MCF 10A (cell line): ENCODE data around the gene KCNG2. TPM values are rescaled to one million over a fixed set of nuclear protein-coding genes. Genes with fewer than 3 reads are reported as not detected.

Experiments used
- BruUV-seq: library from RNA; stranded (reverse); fragments of 400-500 nt; replicated peaks from 2 replicates; lab custom pipeline; 2021; lab: Mats Ljungman, UMichigan
- CTCF ChIA-PET: fragments of 300-600 bp; sonication (Branson Sonifier 250); formaldehyde crosslinking; extraction: SDS; loops from one replicate; lab custom pipeline; 2021; ENCODE audit warnings: antibody characterized with exemption, inconsistent platforms; lab: Yijun Ruan, JAX
- POLR2A ChIA-PET: fragments of 300-600, 350-650 bp; sonication (Branson Sonifier 250); formaldehyde crosslinking; extraction: SDS; loops from one replicate; lab custom pipeline; 2020; ENCODE audit warnings: antibody characterized with exemption, inconsistent platforms; lab: Yijun Ruan, JAX
- DNase-seq: peaks from one replicate; pipeline ENCODE4 v3.0.0-alpha.2; 2018; ENCODE audit not compliant: unreplicated experiment
- H3K27ac Mint-ChIP-seq: one replicate; pipeline ENCODE4 v1.8.0; 2022; ENCODE audit warnings: mild to moderate bottlenecking, low read depth, mixed read lengths; ENCODE audit not compliant: unreplicated experiment
- H3K27me3 Mint-ChIP-seq: one replicate; pipeline ENCODE4 v1.8.0; 2022; ENCODE audit warnings: mixed read lengths; ENCODE audit not compliant: insufficient read depth, unreplicated experiment
- H3K36me3 Mint-ChIP-seq: one replicate; pipeline ENCODE4 v1.8.0; 2022; ENCODE audit warnings: mild to moderate bottlenecking, moderate library complexity, mixed read lengths; ENCODE audit not compliant: insufficient read depth, unreplicated experiment
- H3K4me1 Mint-ChIP-seq: one replicate; pipeline ENCODE4 v1.8.0; 2022; ENCODE audit warnings: mixed read lengths; ENCODE audit not compliant: insufficient read depth, unreplicated experiment
- H3K4me3 Mint-ChIP-seq: one replicate; pipeline ENCODE4 v1.8.0; 2022; ENCODE audit warnings: mild to moderate bottlenecking, moderate library complexity, mixed read lengths; ENCODE audit not compliant: unreplicated experiment
- H3K9me3 Mint-ChIP-seq: one replicate; pipeline ENCODE4 v1.8.0; 2022; ENCODE audit warnings: mixed read lengths; ENCODE audit not compliant: unreplicated experiment
- CTCF ChIP-seq: fragments of 200-600 bp; IDR thresholded peaks from one replicate; pipeline ENCODE4 v1.8.0; 2022; ENCODE audit warnings: antibody characterized with exemption, mild to moderate bottlenecking; ENCODE audit not compliant: unreplicated experiment
- intact Hi-C: fragments of 100-400 bp; cut with micrococcal nuclease; formaldehyde crosslinking; loops from 2 replicates; pipeline ENCODE4 v1.14.1; 2022
- total RNA-seq: library from RNA; stranded (reverse); gene quantifications from 2 replicates; pipeline ENCODE4 v1.2.3, GENCODE V29; 2022

The KCNG2 gene
- total RNA-seq, 1 experiment from 2014 or later: not detected

GRCh38 chr18:79941473-79942119 lies 143.9 kb downstream of the KCNG2 start:
- DNase-seq: no peak
- Mint-ChIP-seq H3K4me3 (no peak overlapping the region), H3K27me3 (no peaks in the 10 kb centered on the region), H3K27ac (no peak overlapping the region), H3K4me1 (peaks cover 6% of the 10 kb centered on the region), H3K36me3 (peaks cover 18% of the 10 kb centered on the region), H3K9me3 (no peaks in the 10 kb centered on the region)
- no peak for TF ChIP-seq CTCF
- CTCF ChIA-PET: interaction anchor here (0.6 kb wide), 1 partner anchor 205 kb away, joined by 3 read pairs; no protein-coding TSS in a partner anchor
- intact Hi-C loops: no loop called here
- POLR2A ChIA-PET: no interaction called here
- no TSS peak for BruUV-seq

GRCh38 chr18:79942211-79942610 lies 144.5 kb downstream of the KCNG2 start:
- Mint-ChIP-seq H3K4me3 (no peak overlapping the region), H3K9me3 (no peaks in the 10 kb centered on the region), H3K27me3 (no peaks in the 10 kb centered on the region), H3K27ac (no peak overlapping the region), H3K4me1 (peaks cover 6% of the 10 kb centered on the region), H3K36me3 (peaks cover 23% of the 10 kb centered on the region)
- no peak for TF ChIP-seq CTCF
- no TSS peak for BruUV-seq
- no peak for DNase-seq
- ChIA-PET POLR2A (no interaction called here), CTCF (no interaction called here)
- intact Hi-C loops: no loop called here

DNA sequence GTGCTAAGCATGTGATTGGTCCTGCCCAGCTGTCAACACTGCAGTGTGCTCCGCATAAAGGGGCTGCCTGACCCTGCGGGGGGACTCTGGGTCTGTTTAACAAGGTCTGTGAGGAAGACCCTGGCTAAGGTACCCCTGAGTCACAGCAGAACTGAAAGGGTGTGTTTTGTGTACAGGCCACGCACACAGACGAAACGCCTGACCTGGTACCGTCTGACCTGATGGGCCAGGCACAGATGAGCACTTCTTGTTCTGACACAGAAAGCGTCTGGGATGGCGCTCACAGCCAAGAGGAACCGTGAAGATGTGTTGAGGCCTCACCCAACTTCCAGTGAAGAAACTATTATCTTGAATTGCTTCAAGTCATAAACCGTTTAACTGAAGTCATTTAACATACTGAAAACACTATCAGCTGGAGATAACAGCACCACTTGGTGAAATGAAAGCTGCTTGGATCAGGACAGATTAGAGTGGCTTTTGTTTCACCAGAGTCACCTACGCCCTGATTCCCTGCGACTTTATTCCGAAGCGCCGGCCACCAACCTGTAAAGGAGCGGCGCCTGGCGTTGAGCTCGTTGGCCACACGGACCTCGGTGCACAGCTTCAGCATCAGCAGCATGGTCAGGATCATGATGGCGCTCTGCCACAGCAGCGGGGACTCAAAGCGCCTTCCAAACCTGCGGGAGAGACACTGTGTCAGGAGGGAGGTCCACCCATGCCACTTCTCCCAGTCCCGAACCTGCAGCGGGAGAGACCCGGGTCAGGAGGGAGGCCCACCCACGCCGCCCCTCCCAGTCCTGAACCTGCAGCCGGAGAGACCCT lies 145.3 kb downstream of the KCNG2 start:
- ChIA-PET CTCF (no interaction called here), POLR2A (no interaction called here)
- no peak overlapping the region for H3K4me3 Mint-ChIP-seq
- peaks cover 20% of the 10 kb centered on the region for H3K36me3 Mint-ChIP-seq
- H3K4me1 Mint-ChIP-seq: peaks cover 6% of the 10 kb centered on the region
- no peaks in the 10 kb centered on the region for H3K9me3 Mint-ChIP-seq
- intact Hi-C loops: no loop called here
- no peak for DNase-seq
- BruUV-seq: no TSS peak
- no peak for TF ChIP-seq CTCF
- no peaks in the 10 kb centered on the region for H3K27me3 Mint-ChIP-seq
- no peak overlapping the region for H3K27ac Mint-ChIP-seq

DNA sequence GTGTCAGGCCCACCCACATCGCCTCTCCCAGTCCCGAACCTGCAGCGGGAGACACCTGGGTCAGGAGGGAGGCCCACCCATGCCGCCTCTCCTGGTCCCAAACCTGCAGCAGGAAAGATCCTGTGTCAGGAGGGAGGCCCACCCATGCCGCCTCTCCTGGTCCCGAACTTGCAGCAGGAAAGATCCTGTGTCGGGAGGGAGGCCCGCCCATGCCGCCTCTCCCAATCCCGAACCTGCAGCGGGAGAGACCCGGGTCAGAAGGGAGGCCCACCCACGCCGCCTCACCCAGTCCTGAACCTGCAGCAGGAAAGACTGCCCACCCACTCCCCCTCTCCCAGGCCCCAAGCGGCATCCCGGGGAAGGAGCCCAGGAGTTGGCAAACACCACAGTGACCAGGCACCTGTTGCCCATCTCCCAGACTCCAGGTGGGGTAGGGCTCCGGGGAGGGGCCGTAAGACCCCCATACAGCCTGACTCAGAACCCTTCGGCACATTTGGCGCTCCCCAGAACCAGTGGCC lies 145.9 kb downstream of the KCNG2 start:
- no TSS peak for BruUV-seq
- Mint-ChIP-seq H3K9me3 (no peaks in the 10 kb centered on the region), H3K36me3 (peaks cover 19% of the 10 kb centered on the region), H3K4me3 (no peak overlapping the region), H3K27ac (no peak overlapping the region), H3K27me3 (no peaks in the 10 kb centered on the region), H3K4me1 (peaks cover 6% of the 10 kb centered on the region)
- DNase-seq: no peak
- intact Hi-C loops: no loop called here
- no peak for TF ChIP-seq CTCF
- POLR2A ChIA-PET: no interaction called here
- CTCF ChIA-PET: no interaction called here
